Placental epithelial cell (primary cell): ENCODE data around the gene PTPRC. TPM values are rescaled to one million over a fixed set of nuclear protein-coding genes. Genes with fewer than 3 reads are reported as not detected.

Experiments used
- total RNA-seq: library from RNA; depleted of rRNA; stranded (reverse); fragments of >200 nt; gene quantifications from 2 replicates; pipeline ENCODE4 v1.2.3, GENCODE V29; 2012

PTPRC gene, protein sequence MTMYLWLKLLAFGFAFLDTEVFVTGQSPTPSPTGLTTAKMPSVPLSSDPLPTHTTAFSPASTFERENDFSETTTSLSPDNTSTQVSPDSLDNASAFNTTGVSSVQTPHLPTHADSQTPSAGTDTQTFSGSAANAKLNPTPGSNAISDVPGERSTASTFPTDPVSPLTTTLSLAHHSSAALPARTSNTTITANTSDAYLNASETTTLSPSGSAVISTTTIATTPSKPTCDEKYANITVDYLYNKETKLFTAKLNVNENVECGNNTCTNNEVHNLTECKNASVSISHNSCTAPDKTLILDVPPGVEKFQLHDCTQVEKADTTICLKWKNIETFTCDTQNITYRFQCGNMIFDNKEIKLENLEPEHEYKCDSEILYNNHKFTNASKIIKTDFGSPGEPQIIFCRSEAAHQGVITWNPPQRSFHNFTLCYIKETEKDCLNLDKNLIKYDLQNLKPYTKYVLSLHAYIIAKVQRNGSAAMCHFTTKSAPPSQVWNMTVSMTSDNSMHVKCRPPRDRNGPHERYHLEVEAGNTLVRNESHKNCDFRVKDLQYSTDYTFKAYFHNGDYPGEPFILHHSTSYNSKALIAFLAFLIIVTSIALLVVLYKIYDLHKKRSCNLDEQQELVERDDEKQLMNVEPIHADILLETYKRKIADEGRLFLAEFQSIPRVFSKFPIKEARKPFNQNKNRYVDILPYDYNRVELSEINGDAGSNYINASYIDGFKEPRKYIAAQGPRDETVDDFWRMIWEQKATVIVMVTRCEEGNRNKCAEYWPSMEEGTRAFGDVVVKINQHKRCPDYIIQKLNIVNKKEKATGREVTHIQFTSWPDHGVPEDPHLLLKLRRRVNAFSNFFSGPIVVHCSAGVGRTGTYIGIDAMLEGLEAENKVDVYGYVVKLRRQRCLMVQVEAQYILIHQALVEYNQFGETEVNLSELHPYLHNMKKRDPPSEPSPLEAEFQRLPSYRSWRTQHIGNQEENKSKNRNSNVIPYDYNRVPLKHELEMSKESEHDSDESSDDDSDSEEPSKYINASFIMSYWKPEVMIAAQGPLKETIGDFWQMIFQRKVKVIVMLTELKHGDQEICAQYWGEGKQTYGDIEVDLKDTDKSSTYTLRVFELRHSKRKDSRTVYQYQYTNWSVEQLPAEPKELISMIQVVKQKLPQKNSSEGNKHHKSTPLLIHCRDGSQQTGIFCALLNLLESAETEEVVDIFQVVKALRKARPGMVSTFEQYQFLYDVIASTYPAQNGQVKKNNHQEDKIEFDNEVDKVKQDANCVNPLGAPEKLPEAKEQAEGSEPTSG (N-terminal part only)
- not detected in 2 replicates for total RNA-seq

GRCh38 chr1:198638894-198639635 lies at the start of gene PTPRC:
TSS of gene PTPRC (plus strand) at chr1:198639040. CDS start at chr1:198639269, 229 bp downstream.

Other genes with a start within 250 kb of the PTPRC start
- not detected in 2 replicates for gene ATP6V1G3, start 98.4 kb upstream of the PTPRC start, total RNA-seq